GM23338 (cell line): ENCODE results near the gene SAFB.

ENCODE experiments used
- EZH2 ChIP-seq: fragments of 200-600 bp; sonication (generic); IDR thresholded peaks from one replicate; pipeline ENCODE4 v1.8.0; 2017; ENCODE audit warnings: antibody characterized with exemption, mild to moderate bottlenecking, low read depth; ENCODE audit not compliant: unreplicated experiment
- JUNB ChIP-seq: IDR thresholded peaks from one replicate; pipeline ENCODE4 v1.6.1; 2016; ENCODE audit warnings: antibody characterized with exemption; ENCODE audit not compliant: unreplicated experiment
- POLR2AphosphoS5 ChIP-seq: IDR thresholded peaks from 2 replicates; pipeline ENCODE4 v1.6.1; 2016; ENCODE audit warnings: antibody characterized with exemption, low read depth
- STAT1 ChIP-seq: IDR thresholded peaks from one replicate; pipeline ENCODE4 v1.6.1; 2016; ENCODE audit warnings: antibody characterized with exemption; ENCODE audit not compliant: unreplicated experiment
- TF ChIP-seq, protein P1 (sequence below), 2 experiments: fragments of 200-600 bp in 1 of 2; sonication (generic) in 1 of 2; conservative IDR thresholded peaks; 2 replicates each; pipeline versions ENCODE4 v1.5.1 to v1.6.1; 2016 to 2017; ENCODE audit warnings: antibody characterized with exemption in 2 of 2, low read depth in 2 of 2, mild to moderate bottlenecking in 2 of 2, moderate library complexity in 1 of 2
- TF ChIP-seq, protein P2 (sequence below): IDR thresholded peaks from one replicate; pipeline ENCODE4 v1.6.1; 2018; ENCODE audit warnings: antibody characterized with exemption; ENCODE audit not compliant: unreplicated experiment
- TF ChIP-seq, protein P3 (sequence below): IDR thresholded peaks from 2 replicates; pipeline ENCODE4 v1.6.1; 2016; ENCODE audit warnings: antibody characterized with exemption

DNA sequence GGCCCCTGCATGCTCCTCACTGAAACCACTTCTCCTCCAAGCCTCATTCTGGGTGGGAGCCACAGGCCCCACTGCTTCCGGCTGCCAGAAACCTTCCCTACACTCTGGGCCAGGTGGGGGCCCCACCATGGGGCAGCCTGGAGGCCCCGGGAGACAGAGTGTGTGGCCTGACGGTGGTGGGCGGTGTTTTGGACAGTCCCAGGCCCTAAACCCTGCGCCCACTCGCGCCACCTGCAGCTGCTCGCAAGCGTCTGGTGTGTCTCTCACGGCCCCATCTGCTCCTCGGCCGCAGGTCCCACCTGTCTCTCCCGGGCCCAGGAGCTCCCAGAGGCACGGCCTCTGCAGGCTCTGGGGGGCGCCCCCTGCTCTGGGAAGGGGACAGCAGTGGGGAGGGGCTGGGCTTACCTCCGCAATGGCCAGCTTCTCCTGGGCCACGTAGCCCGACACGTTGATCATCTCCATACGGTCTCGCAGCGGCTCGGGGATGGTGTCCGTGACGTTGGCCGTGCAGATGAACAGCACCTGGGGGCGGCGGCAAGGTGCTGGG is 72.8 kb downstream of the SAFB start:
- TF ChIP-seq, protein P1, sequence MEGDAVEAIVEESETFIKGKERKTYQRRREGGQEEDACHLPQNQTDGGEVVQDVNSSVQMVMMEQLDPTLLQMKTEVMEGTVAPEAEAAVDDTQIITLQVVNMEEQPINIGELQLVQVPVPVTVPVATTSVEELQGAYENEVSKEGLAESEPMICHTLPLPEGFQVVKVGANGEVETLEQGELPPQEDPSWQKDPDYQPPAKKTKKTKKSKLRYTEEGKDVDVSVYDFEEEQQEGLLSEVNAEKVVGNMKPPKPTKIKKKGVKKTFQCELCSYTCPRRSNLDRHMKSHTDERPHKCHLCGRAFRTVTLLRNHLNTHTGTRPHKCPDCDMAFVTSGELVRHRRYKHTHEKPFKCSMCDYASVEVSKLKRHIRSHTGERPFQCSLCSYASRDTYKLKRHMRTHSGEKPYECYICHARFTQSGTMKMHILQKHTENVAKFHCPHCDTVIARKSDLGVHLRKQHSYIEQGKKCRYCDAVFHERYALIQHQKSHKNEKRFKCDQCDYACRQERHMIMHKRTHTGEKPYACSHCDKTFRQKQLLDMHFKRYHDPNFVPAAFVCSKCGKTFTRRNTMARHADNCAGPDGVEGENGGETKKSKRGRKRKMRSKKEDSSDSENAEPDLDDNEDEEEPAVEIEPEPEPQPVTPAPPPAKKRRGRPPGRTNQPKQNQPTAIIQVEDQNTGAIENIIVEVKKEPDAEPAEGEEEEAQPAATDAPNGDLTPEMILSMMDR (conservative IDR thresholded peaks at IDR 0.05; ENCODE audit: low read depth in 2 of 2): peak in 1 of 2 experiments; percentile 31; a peak in 2 of 4 replicates
- TF ChIP-seq POLR2AphosphoS5: no peak
- TF ChIP-seq JUNB: no peak
- no peak for TF ChIP-seq EZH2
- TF ChIP-seq, protein P2, sequence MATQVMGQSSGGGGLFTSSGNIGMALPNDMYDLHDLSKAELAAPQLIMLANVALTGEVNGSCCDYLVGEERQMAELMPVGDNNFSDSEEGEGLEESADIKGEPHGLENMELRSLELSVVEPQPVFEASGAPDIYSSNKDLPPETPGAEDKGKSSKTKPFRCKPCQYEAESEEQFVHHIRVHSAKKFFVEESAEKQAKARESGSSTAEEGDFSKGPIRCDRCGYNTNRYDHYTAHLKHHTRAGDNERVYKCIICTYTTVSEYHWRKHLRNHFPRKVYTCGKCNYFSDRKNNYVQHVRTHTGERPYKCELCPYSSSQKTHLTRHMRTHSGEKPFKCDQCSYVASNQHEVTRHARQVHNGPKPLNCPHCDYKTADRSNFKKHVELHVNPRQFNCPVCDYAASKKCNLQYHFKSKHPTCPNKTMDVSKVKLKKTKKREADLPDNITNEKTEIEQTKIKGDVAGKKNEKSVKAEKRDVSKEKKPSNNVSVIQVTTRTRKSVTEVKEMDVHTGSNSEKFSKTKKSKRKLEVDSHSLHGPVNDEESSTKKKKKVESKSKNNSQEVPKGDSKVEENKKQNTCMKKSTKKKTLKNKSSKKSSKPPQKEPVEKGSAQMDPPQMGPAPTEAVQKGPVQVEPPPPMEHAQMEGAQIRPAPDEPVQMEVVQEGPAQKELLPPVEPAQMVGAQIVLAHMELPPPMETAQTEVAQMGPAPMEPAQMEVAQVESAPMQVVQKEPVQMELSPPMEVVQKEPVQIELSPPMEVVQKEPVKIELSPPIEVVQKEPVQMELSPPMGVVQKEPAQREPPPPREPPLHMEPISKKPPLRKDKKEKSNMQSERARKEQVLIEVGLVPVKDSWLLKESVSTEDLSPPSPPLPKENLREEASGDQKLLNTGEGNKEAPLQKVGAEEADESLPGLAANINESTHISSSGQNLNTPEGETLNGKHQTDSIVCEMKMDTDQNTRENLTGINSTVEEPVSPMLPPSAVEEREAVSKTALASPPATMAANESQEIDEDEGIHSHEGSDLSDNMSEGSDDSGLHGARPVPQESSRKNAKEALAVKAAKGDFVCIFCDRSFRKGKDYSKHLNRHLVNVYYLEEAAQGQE: no peak
- no peak for TF ChIP-seq STAT1
- TF ChIP-seq, protein P3, sequence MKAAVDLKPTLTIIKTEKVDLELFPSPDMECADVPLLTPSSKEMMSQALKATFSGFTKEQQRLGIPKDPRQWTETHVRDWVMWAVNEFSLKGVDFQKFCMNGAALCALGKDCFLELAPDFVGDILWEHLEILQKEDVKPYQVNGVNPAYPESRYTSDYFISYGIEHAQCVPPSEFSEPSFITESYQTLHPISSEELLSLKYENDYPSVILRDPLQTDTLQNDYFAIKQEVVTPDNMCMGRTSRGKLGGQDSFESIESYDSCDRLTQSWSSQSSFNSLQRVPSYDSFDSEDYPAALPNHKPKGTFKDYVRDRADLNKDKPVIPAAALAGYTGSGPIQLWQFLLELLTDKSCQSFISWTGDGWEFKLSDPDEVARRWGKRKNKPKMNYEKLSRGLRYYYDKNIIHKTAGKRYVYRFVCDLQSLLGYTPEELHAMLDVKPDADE: no peak
